Heart left ventricle (tissue), 16 donors: ENCODE measurements around the gene TMTC2. TPM values are rescaled to one million over a fixed set of nuclear protein-coding genes. Genes with fewer than 3 reads are reported as not detected.

Experiments
- ATAC-seq, 4 donors: fragments of 200-7000 bp; cut with Tn5 transposase; one replicate each; pipeline ENCODE4 v1.9.1; 2020 to 2022; ENCODE audit warnings: moderate library complexity in 4 of 4, mild to moderate bottlenecking in 3 of 4, moderate number of reproducible peaks in 1 of 4
- DNase-seq, 5 donors: peaks; one replicate each; pipeline ENCODE4 v3.0.0-alpha.2; 2020
- H3K27ac ChIP-seq, 12 donors: fragments of 200-600 bp; sonication (generic) in 4 of 12; one replicate each; pipeline versions ENCODE4 v1.5.0 to v1.8.0; 2016 to 2022; ENCODE audit warnings: mild to moderate bottlenecking in 2 of 12
- H3K27me3 ChIP-seq, 9 donors: fragments of 200-600 bp; sonication (generic) in 2 of 9; one replicate each; pipeline versions ENCODE4 v1.5.1 to v1.8.0; 2016 to 2022; ENCODE audit warnings: mild to moderate bottlenecking in 3 of 9
- H3K36me3 ChIP-seq, 9 donors: fragments of 200-600 bp; sonication (generic) in 2 of 9; one replicate each; pipeline versions ENCODE4 v1.5.0 to v1.8.0; 2018 to 2022; ENCODE audit warnings: mild to moderate bottlenecking in 2 of 9
- H3K4me1 ChIP-seq, 12 donors: fragments of 200-600 bp; sonication (generic) in 4 of 12; one replicate each; pipeline versions ENCODE4 v1.5.0 to v1.8.0; 2016 to 2022; ENCODE audit warnings: mild to moderate bottlenecking in 3 of 12
- H3K4me3 ChIP-seq, 12 donors: fragments of 200-600 bp; sonication (generic) in 4 of 12; one replicate each; pipeline versions ENCODE4 v1.5.0 to v1.8.0; 2017 to 2022; ENCODE audit warnings: mild to moderate bottlenecking in 9 of 12, moderate library complexity in 4 of 12
- H3K9me3 ChIP-seq, 12 donors: fragments of 200-600 bp; sonication (generic) in 4 of 12; one replicate each; pipeline versions ENCODE4 v1.5.0 to v1.8.0; 2016 to 2022; ENCODE audit warnings: mild to moderate bottlenecking in 1 of 12
- CTCF ChIP-seq, 12 donors: fragments of 200-600 bp; sonication (generic) in 4 of 12; IDR thresholded peaks; one replicate each; pipeline versions ENCODE4 v1.5.0 to v1.8.0; 2018 to 2022; ENCODE audit warnings: antibody characterized with exemption in 12 of 12, mild to moderate bottlenecking in 5 of 12
- POLR2A ChIP-seq, 2 donors: fragments of 450-650 bp; IDR thresholded peaks; one replicate each; pipeline ENCODE4 v1.6.1; 2017; ENCODE audit warnings: antibody characterized with exemption in 2 of 2, mild to moderate bottlenecking in 2 of 2, moderate library complexity in 2 of 2
- WGBS, 4 donors: extraction: QIAGEN DNeasy Blood & Tissue Kit in 2 of 4; methylation state at CpG; one replicate each; pipeline versions ENCODE4 v1.1.5 to v1.1.7; 2013 to 2018; 5-methylcytosine and 5-hydroxymethylcytosine counted together
- intact Hi-C, 10 donors: fragments of 100-400 bp; cut with DNase I; formaldehyde crosslinking; loops; one replicate each; pipeline versions ENCODE4 v1.11.1 to v1.14.2; 2022
- polyA plus RNA-seq, 2 donors: library from polyadenylated mRNA; stranded (reverse); fragments of 200-250 nt; gene quantifications; one replicate each; pipeline ENCODE4 v1.2.3, GENCODE V29; 2013
- total RNA-seq, 9 donors: library from RNA; depleted of rRNA in 2 of 9; stranded (reverse); fragments of >200 nt in 2 of 9; fragmentation: NEBNext Ultra II Directional in 3 of 9; extraction: Animal tissue kit (Norgen Biotek cat#: 25700) in 3 of 9; gene quantifications; one replicate each; pipeline versions ENCODE4 v1.1.0 to v1.2.4, GENCODE V29; 2016 to 2023
- donor health status: ischemic (EF 13 %, LVEDD 7.1; RV severe dilation, severe dysfunction).
- donor health status: healthy with polysubstance abuse.
- donor health status: DM: no; HTN: yes; CAD: no.
- donor health status: DM: no; HTN: no; CAD: no.
- donor health status: ischemic (EF 25% LVEDD 6.9; RV normal size, moderate dysfunction).
- donor health status: ischemic (EF 25% LVEDD 5.7; RV mildly dilated, moderate dysfunction).
- donor health status: healthy.
- donor health status: DM: yes; HTN: yes; CAD: no.
- donor health status: ischemic (EF 35%, LVEDD 5.7; RV mildly dilated, moderate dysfunction).
- donor health status: nonischemic (EF 11% LVEDD 7.7; RV severe dilation, severe dysfunction).
- donor health status: DM: yes; HTN: yes; CAD: no.
- donor health status: PGD.
- donor health status: ischemic (EF 29% LVEDD 5.4; RV normal size, mild dysfunction).
- donor health status: nonischemic (EF 23%, LVEDD 6.1; RV moderate dilation, normal function).

The TMTC2 gene
- total and polyA plus RNA-seq, 11 donors, result 1.1 to 5.7 (median 3.3) TPM

GRCh38 chr12:82996168-82996812, 309.6 kb downstream of the TMTC2 start:
- ATAC-seq (no peak), DNase-seq (no peak)
- TF ChIP-seq CTCF (IDR thresholded peaks at IDR 0.05), result no peak
- TF ChIP-seq POLR2A (IDR thresholded peaks at IDR 0.05), result no peak
- Histone ChIP-seq H3K4me1 (peaks cover 0 to 9% (median 0%) of the 10 kb centered on the region in 12 donors), H3K9me3 (no peaks in the 10 kb centered on the region), H3K27ac (no peak overlapping the region), H3K27me3 (no peaks in the 10 kb centered on the region), H3K4me3 (no peak overlapping the region), H3K36me3 (no peaks in the 10 kb centered on the region)
- intact Hi-C loops, result no loop called here

- Histone ChIP-seq H3K27ac (no peak overlapping the region), H3K36me3 (no peaks in the 10 kb centered on the region), H3K4me3 (no peak overlapping the region), H3K4me1 (peaks cover 0 to 9% (median 0%) of the 10 kb centered on the region in 12 donors), H3K9me3 (no peaks in the 10 kb centered on the region), H3K27me3 (no peaks in the 10 kb centered on the region)
- ATAC-seq (peak in 1 of 4 donors; percentile 54), DNase-seq (no peak)
- intact Hi-C loops, result no loop called here
- TF ChIP-seq CTCF (IDR thresholded peaks at IDR 0.05), result no peak
- no peak for TF ChIP-seq POLR2A (IDR thresholded peaks at IDR 0.05)
These were observed 311.8 kb downstream of the TMTC2 start for GRCh38 chr12:82998509-82998908.

GRCh38 chr12:83003026-83003425, 316.3 kb downstream of the TMTC2 start:
- Histone ChIP-seq H3K9me3 (peaks cover 0 to 13% (median 0%) of the 10 kb centered on the region in 12 donors), H3K4me3 (no peak overlapping the region), H3K27me3 (no peaks in the 10 kb centered on the region), H3K36me3 (no peaks in the 10 kb centered on the region), H3K27ac (no peak overlapping the region), H3K4me1 (peaks cover 0 to 5% (median 0%) of the 10 kb centered on the region in 12 donors)
- no peak for ATAC-seq
- WGBS, 4 donors, result 48 to 49% (median 48%) methylated on average over 2 of the region's 2 CpGs
- TF ChIP-seq CTCF (IDR thresholded peaks at IDR 0.05) (no peak), POLR2A (IDR thresholded peaks at IDR 0.05) (no peak)
- no peak for DNase-seq
- intact Hi-C loops, result no loop called here

GRCh38 chr12:83005534-83006197, 319.0 kb downstream of the TMTC2 start:
- WGBS, 4 donors, result 94 to 98% (median 96%) methylated on average over 6 of the region's 6 CpGs
- intact Hi-C loops, result loop anchor here in 1 of 10 donors (2.0 kb wide), 1 partner anchor 821 kb away; no protein-coding TSS in a partner anchor

More at GRCh38 chr12:83005534-83006197, 319.0 kb downstream of the TMTC2 start:
- DNase-seq (no peak), ATAC-seq (no peak)
- TF ChIP-seq CTCF (IDR thresholded peaks at IDR 0.05), result no peak
- no peak for TF ChIP-seq POLR2A (IDR thresholded peaks at IDR 0.05)
- H3K4me1 ChIP-seq, result no peaks in the 10 kb centered on the region
- H3K27ac ChIP-seq, result no peak overlapping the region
- no peaks in the 10 kb centered on the region for H3K36me3 ChIP-seq
- H3K4me3 ChIP-seq, result no peak overlapping the region
- no peaks in the 10 kb centered on the region for H3K27me3 ChIP-seq
- H3K9me3 ChIP-seq, result peaks cover 0 to 26% (median 6%) of the 10 kb centered on the region in 12 donors
